Activated CD4-positive, alpha-beta T cell treated with anti-CD3 and anti-CD28 coated beads, Interleukin-2, amount 50 U/mL, for 48 hours (primary cell): ENCODE data around the gene ADAMTSL5.
"Not testable (repeated sequence)": the region's sequence is repeated elsewhere in the genome, so short reads cannot be mapped to it uniquely, and the experiment has no call there.

Experiments
- DNase-seq, 2 experiments: peaks; one replicate each; pipeline ENCODE4 v3.0.0-alpha.2; 2020

Gene ADAMTSL5

GRCh38 chr19:1477056-1477455, 35.8 kb downstream of the ADAMTSL5 start:
- not testable (repeated sequence) for DNase-seq

GRCh38 chr19:1475751-1476437, 36.9 kb downstream of the ADAMTSL5 start:
- DNase-seq = no peak

- DNase-seq = no peak
Measured at GRCh38 chr19:1474765-1475351, 38.0 kb downstream of the ADAMTSL5 start.

GRCh38 chr19:1474011-1474764, 38.6 kb downstream of the ADAMTSL5 start:
- DNase-seq = no peak

DNA sequence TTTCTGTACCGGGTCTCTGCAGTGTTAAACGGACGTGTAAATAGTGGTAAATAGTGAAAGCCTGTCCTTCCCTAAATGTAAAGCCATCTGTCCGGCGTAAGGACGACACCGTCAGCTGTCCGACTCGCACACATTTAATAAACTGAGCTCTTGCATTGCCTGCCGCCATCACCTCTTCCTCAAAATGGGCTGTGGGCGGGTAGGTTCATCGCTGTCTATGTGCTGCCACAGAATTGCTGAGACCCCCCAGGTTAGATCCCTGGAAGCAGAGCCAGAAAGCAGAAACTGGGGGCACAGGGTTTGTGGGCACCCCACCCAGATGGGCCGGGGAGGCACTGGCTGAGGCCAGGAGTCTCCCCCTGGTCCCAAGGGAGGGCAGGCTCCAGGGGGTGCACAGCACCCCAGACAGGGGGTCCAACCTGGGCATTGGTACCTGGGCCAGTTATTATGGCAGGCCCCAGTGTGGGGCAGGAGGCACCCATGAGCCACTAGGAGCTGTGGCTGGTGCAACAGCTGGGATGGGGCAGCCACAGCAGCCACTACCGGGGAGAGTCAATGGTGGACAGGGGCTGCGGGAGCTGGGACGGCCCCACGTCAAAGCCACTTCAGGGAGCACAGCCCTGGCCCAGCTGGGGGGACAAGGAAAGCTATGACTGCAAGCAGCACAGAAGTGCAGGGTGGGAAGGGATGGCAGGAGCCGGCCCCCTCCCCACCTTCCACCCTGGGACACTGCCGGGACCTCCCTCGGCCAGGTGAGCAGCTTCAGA, 39.6 kb downstream of the ADAMTSL5 start:
- no peak for DNase-seq

- DNase-seq = no peak
Measured at GRCh38 chr19:1472231-1473084, 40.4 kb downstream of the ADAMTSL5 start.

DNA sequence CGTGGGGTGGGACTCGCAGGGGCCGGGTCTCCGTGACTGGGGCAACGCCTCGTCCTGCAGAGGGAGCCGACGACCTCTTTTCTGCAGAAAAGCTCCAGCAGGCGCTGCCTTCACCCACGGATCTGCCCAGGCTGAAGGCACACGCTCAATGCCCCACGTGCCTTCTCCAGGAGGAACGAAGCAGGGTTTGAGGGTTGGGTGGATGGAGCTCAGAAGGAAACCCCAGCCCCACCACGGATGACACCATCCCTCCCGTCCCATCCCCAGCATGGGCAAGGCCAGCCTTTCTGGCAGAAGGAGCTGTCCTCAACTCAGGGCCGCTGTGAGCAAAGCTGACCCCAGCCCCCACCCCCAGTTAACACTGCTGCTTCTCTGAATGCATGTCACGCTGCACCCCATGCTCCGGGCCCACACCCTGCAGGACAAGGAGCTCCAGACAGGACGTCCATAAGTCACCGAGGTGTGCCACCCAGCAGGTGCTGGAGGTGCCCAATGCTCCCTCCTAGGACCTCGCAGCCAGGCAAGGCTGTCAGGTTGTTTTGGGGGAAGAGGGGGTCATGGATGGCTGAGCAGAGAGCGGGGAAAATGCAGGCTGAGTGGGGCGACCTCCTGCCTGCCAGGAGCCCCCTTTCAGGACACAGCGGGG, 41.2 kb downstream of the ADAMTSL5 start:
- no peak for DNase-seq

- DNase-seq = peak in 1 of 2 experiments; percentile 54
Measured at GRCh38 chr19:1471010-1471514, 41.8 kb downstream of the ADAMTSL5 start.

- DNase-seq = peak; percentile 76 to 82
Measured at GRCh38 chr19:1470305-1471009, 42.4 kb downstream of the ADAMTSL5 start.

- DNase-seq = no peak
Measured at GRCh38 chr19:1470055-1470304, 42.8 kb downstream of the ADAMTSL5 start.

DNA sequence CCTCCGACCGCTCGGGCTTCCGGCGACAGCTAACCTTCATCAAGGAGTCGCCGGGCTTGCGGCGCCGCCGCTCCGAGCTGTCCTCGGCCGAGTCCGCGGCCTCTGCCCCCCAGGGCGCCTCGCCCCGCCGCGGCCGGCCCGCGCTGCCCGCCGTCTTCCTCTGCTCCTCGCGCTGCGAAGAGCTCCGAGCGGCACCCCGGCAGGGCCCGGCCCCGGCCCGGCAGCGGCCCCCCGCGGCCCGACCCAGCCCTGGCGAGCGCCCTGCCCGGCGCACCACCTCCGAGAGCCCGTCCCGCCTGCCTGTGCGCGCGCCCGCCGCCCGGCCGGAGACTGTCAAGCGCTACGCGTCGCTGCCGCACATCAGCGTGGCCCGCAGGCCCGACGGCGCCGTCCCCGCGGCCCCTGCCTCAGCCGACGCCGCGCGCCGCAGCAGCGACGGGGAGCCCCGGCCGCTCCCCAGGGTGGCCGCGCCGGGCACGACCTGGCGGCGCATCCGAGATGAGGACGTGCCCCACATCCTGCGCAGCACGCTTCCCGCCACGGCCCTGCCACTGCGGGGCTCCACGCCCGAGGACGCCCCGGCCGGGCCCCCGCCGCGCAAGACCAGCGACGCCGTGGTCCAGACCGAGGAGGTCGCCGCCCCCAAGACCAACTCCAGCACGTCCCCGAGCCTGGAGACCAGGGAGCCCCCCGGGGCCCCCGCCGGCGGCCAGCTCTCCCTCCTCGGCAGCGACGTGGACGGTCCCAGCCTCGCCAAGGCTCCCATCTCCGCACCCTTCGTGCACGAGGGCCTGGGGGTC, 43.4 kb downstream of the ADAMTSL5 start:
- no peak for DNase-seq

DNA sequence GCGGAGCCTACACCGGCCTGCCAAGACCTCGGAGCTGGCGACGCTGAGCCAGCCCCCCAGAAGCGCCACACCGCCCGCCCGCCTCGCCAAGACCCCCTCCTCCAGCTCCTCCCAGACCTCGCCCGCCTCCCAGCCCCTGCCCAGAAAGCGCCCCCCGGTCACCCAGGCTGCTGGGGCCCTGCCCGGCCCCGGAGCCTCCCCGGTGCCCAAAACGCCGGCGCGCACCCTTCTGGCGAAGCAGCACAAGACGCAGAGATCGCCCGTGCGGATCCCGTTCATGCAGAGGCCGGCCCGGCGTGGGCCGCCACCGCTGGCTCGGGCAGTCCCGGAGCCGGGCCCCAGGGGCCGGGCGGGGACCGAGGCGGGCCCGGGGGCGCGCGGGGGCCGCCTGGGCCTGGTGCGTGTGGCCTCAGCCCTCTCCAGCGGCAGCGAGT, 44.0 kb downstream of the ADAMTSL5 start:
- peak; percentile 57 to 65 for DNase-seq

DNA sequence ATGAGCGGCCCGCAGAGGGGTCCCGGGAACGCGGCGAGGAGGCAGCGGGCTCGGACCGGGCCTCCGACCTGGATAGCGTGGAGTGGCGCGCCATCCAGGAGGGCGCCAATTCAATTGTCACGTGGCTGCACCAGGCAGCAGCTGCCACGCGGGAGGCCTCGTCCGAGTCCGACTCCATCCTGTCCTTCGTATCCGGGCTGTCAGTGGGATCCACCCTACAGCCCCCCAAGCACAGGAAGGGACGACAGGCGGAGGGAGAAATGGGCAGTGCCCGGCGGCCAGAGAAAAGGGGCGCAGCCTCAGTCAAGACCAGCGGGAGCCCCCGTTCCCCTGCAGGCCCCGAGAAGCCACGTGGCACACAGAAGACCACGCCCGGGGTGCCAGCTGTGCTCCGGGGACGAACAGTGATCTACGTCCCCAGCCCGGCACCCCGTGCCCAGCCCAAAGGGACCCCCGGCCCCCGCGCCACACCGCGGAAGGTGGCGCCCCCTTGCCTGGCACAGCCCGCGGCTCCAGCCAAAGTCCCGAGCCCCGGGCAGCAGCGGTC, 44.5 kb downstream of the ADAMTSL5 start:
- DNase-seq = no peak

DNA sequence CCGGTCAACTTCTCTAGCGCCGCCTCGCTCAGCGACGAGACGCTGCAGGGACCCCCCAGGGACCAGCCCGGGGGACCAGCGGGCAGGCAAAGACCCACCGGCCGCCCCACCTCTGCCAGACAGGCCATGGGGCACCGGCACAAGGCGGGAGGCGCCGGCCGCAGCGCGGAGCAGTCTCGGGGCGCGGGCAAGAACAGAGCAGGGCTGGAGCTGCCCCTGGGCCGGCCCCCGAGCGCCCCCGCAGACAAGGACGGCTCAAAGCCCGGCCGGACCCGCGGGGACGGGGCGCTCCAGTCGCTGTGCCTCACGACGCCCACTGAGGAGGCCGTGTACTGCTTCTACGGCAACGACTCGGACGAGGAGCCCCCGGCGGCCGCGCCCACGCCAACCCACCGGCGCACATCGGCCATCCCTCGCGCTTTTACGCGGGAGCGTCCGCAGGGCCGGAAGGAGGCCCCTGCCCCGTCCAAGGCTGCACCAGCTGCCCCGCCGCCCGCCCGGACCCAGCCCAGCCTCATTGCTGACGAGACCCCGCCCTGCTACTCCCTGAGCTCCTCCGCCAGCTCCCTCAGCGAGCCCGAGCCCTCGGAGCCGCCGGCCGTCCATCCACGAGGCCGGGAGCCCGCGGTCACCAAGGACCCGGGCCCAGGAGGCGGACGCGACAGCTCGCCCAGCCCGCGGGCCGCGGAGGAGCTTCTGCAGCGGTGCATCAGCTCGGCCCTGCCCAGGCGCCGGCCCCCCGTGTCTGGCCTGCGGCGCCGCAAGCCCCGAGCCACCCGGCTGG, 45.1 kb downstream of the ADAMTSL5 start:
- DNase-seq = no peak

DNA sequence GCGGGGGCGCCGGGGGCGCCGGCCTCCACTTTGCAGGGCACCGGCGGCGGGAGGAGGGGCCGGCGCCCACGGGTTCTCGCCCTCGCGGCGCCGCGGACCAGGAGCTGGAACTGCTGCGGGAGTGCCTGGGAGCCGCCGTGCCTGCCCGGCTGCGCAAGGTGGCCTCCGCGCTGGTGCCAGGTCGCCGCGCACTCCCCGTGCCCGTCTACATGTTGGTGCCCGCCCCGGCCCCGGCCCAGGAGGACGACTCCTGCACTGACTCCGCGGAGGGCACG, 45.7 kb downstream of the ADAMTSL5 start:
- no peak for DNase-seq

GRCh38 chr19:1466461-1467214, 46.2 kb downstream of the ADAMTSL5 start:
- no peak for DNase-seq

DNA sequence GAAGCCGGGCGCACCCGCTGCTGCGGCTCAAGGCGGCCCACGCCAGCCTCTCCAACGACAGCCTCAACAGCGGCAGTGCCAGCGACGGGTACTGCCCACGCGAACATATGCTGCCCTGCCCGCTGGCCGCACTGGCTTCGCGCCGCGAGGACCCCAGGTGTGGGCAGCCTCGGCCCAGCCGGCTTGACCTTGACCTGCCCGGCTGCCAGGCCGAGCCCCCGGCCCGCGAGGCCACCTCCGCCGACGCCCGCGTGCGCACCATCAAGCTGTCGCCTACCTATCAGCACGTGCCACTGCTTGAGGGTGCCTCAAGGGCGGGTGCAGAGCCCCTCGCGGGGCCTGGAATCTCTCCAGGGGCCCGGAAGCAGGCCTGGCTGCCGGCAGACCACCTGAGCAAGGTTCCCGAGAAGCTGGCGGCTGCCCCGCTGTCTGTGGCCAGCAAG, 46.8 kb downstream of the ADAMTSL5 start:
- no peak for DNase-seq

- DNase-seq = peak; percentile 52 to 63
Measured at GRCh38 chr19:1465191-1466016, 47.4 kb downstream of the ADAMTSL5 start.
